Right atrium auricular region (tissue), 2 donors: ENCODE data around the gene PLXNB2. TPM values are rescaled to one million over a fixed set of nuclear protein-coding genes. Genes with fewer than 3 reads are reported as not detected.

Source experiments
- DNase-seq: peaks from one replicate; pipeline ENCODE4 v3.0.0-alpha.2; 2019; ENCODE audit warnings: low spot score
- H3K27ac ChIP-seq, 2 donors: fragments of 200-600 bp; sonication (generic); 1 replicate in 1 of 2; 2 replicates in 1 of 2; pipeline ENCODE4 v1.5.1; 2016 to 2019
- H3K27me3 ChIP-seq, 2 donors: fragments of 200-600 bp; sonication (generic); one replicate each; pipeline versions ENCODE4 v1.5.1 to v1.6.0; 2017 to 2019
- H3K36me3 ChIP-seq: fragments of 200-600 bp; sonication (generic); one replicate; pipeline ENCODE4 v1.5.1; 2016
- H3K4me1 ChIP-seq, 2 donors: fragments of 200-600 bp; sonication (generic); one replicate each; pipeline versions ENCODE4 v1.5.1 to v1.6.0; 2017 to 2019
- H3K4me3 ChIP-seq, 2 donors: fragments of 200-600 bp; sonication (generic); 1 replicate in 1 of 2; 2 replicates in 1 of 2; pipeline ENCODE4 v1.5.1; 2017 to 2019; ENCODE audit warnings: mild to moderate bottlenecking in 1 of 2, moderate library complexity in 1 of 2
- H3K9me3 ChIP-seq, 2 donors: fragments of 200-600 bp; sonication (generic); one replicate each; pipeline ENCODE4 v1.5.1; 2019
- total RNA-seq, 2 donors: library from RNA; depleted of rRNA; stranded (reverse); fragments of >200 nt; gene quantifications; one replicate each; pipeline ENCODE4 v1.1.0, GENCODE V29; 2016
- TF ChIP-seq, protein P1 (sequence below), 2 donors: fragments of 200-600 bp; sonication (generic); IDR thresholded peaks; one replicate each; pipeline ENCODE4 v1.5.1; 2019; ENCODE audit warnings: antibody characterized with exemption in 2 of 2

The PLXNB2 gene
- total RNA-seq, 2 donors from 2014 or later = 60.3 to 92.8 TPM

DNA sequence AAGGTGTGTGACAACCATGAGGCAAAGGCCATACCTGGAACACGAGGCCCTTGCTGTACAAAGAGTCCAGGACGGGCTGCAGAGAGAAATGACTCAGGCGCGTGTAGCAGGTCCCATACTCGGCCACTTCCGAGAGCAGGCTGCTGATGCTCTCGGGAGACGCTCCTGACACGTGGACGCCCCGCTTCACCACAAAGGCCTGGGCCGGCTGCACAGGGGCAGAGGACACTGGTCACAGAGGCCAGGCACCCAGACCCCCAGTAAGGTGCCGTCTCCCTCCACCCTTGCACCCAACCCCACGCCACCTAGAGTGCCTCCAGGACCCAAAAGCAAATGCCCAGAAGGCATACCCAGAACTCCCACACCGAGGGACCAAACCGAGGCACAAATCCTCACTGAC, 78.1 kb downstream of the PLXNB2 start:
- Histone ChIP-seq H3K4me1 (no peaks in the 10 kb centered on the region), H3K9me3 (no peaks in the 10 kb centered on the region), H3K36me3 (peaks cover 47% of the 10 kb centered on the region), H3K27ac (no peak overlapping the region), H3K27me3 (no peaks in the 10 kb centered on the region), H3K4me3 (no peak overlapping the region)
- TF ChIP-seq, protein P1, sequence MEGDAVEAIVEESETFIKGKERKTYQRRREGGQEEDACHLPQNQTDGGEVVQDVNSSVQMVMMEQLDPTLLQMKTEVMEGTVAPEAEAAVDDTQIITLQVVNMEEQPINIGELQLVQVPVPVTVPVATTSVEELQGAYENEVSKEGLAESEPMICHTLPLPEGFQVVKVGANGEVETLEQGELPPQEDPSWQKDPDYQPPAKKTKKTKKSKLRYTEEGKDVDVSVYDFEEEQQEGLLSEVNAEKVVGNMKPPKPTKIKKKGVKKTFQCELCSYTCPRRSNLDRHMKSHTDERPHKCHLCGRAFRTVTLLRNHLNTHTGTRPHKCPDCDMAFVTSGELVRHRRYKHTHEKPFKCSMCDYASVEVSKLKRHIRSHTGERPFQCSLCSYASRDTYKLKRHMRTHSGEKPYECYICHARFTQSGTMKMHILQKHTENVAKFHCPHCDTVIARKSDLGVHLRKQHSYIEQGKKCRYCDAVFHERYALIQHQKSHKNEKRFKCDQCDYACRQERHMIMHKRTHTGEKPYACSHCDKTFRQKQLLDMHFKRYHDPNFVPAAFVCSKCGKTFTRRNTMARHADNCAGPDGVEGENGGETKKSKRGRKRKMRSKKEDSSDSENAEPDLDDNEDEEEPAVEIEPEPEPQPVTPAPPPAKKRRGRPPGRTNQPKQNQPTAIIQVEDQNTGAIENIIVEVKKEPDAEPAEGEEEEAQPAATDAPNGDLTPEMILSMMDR (IDR thresholded peaks at IDR 0.05) = no peak
- no peak for DNase-seq

DNA sequence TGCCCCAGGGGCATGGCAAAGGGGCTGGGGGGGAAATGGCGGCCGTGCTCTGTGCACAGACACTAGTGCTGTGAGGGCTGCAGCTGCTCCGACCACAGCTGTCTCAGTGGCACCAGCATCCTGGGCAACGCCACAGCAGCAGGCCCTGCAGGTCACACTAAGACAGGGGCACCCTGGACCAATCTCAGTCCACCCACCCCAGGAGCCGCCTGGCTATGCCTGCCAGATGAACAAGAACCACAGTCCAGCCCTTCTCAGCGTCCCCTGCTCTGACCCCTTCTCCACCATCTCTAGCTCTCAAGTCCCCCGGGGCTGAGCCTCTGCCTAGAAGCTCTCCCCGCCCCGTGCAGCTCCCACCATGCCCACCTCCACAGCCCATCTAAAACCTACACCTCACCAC, 79.1 kb downstream of the PLXNB2 start:
- no peaks in the 10 kb centered on the region for H3K4me1 ChIP-seq

DNA sequence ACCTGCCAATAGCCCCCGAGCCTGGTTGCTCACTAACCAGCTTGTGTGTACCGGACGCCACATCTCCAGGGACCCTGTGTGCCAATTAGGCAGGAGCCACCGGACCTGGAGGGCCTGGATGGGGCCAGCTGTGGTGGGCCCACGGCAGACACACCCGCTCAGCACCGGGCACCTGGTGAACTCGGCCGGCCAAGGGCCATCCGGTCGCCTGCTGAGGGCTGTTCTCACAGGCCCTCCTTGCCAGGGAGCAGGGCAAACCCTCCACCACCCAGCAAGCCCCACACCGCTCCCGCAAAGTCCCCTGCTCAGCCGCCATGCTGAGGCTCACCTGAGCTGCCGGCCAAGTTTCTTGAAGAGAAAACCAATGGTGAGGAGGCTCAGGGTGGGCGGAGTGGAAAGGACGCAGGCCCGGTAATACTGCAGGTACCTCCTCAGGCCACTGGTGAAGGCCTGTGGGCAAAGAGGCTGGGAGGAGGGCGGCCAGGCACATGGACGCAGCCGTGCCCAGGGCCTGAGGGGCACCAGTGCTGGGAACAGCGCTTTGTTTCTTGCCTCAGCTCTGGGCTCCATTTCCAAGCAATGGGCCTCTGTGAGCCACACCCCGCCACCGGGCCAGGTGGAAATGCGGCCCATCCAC, 79.7 kb downstream of the PLXNB2 start:
- Histone ChIP-seq H3K27me3 (no peaks in the 10 kb centered on the region), H3K4me1 (no peaks in the 10 kb centered on the region), H3K36me3 (peaks cover 57% of the 10 kb centered on the region), H3K9me3 (no peaks in the 10 kb centered on the region), H3K27ac (no peak overlapping the region), H3K4me3 (no peak overlapping the region)
- no peak for DNase-seq
- TF ChIP-seq, protein P1 (IDR thresholded peaks at IDR 0.05) = no peak

More for the DNA sequence above, 79.1 kb downstream of the PLXNB2 start:
- no peaks in the 10 kb centered on the region for H3K27me3 ChIP-seq
- TF ChIP-seq, protein P1 (IDR thresholded peaks at IDR 0.05) = no peak
- DNase-seq = no peak
- H3K4me3 ChIP-seq = no peak overlapping the region
- no peaks in the 10 kb centered on the region for H3K9me3 ChIP-seq
- no peak overlapping the region for H3K27ac ChIP-seq
- H3K36me3 ChIP-seq = peaks cover 56% of the 10 kb centered on the region

DNA sequence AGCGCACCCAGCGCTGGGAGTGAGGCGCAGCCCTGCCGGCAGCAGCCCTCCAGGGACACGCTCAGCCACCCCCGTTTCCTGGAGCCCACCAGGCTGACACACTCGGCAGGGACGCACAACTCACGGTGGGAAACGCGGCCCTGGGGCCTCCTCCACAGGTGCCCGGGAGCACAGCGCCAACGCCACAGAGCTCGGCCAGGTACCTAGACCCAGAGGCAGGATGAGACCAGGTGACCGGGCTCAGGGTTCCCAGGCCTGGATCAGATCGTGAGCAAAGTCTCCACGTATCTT, 80.6 kb downstream of the PLXNB2 start:
- no peaks in the 10 kb centered on the region for H3K4me1 ChIP-seq
- DNase-seq = no peak
- H3K27ac ChIP-seq = no peak overlapping the region
- H3K27me3 ChIP-seq = no peaks in the 10 kb centered on the region
- no peaks in the 10 kb centered on the region for H3K9me3 ChIP-seq
- no peak overlapping the region for H3K4me3 ChIP-seq
- TF ChIP-seq, protein P1 (IDR thresholded peaks at IDR 0.05) = no peak
- peaks cover 63% of the 10 kb centered on the region for H3K36me3 ChIP-seq

DNA sequence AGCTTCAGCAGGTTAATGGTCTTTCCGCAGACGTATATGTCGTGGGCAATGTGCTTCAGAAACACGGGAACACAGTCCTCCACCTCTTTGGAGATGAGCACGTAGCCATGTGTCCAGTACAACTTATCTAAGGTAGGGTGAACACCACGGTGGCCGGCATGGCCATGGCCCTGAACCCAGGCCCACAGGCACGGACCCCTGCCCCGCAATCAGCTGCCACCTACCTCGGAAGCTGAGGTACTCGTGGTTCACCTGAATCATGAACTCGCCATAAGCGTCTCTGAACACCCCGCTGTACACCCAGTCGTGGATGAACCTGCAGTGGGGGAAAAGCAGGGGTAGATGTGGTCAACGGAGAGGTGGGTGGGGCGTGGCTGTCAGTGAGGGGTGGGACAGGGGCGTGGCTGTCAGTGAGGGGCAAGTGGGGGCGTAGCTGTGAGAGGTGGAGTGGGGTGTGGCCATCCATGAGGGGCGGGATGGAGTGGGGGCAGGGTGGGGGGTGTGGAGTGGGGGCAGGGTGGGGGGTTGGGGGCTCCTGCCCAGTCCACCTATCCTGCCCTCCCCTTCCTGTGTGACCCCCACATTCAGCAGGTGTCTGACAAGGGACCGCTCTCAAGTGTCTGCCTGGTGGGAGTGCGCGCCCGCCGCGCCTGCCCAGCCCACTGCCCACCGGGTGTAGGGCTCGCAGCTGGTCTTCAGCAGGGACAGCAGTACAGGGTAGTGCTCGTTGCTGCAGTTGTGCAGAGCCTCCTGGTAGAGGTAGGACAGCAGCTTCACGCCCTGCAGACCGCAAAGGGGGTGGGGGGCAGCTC, 81.2 kb downstream of the PLXNB2 start:
- TF ChIP-seq, protein P1 (IDR thresholded peaks at IDR 0.05) = no peak
- Histone ChIP-seq H3K4me1 (no peaks in the 10 kb centered on the region), H3K27ac (no peak overlapping the region), H3K4me3 (no peak overlapping the region), H3K9me3 (no peaks in the 10 kb centered on the region), H3K27me3 (no peaks in the 10 kb centered on the region), H3K36me3 (peaks cover 68% of the 10 kb centered on the region)
- no peak for DNase-seq
